Thymus (tissue), 14 donors: ENCODE results near the gene DIMT1. TPM values are rescaled to one million over a fixed set of nuclear protein-coding genes. Genes with fewer than 3 reads are reported as not detected.

Source experiments
- DNase-seq, 9 donors: peaks; one replicate each; pipeline ENCODE4 v3.0.0-alpha.2; 2013; ENCODE audit warnings: low spot score in 9 of 9, low read depth in 6 of 9, missing footprints in 1 of 9
- H3K27ac ChIP-seq, 2 donors: one replicate each; pipeline ENCODE4 v1.5.1; 2013; ENCODE audit warnings: control low read depth in 1 of 2, low read depth in 1 of 2, low read length in 1 of 2, mild to moderate bottlenecking in 1 of 2, moderate library complexity in 1 of 2
- H3K27me3 ChIP-seq, 2 donors: one replicate each; pipeline ENCODE4 v1.5.1; 2013; ENCODE audit warnings: low read length in 1 of 2; ENCODE audit not compliant: control insufficient read depth in 2 of 2, insufficient read depth in 1 of 2
- H3K36me3 ChIP-seq, 2 donors: one replicate each; pipeline ENCODE4 v1.5.1; 2013; ENCODE audit warnings: low read length in 1 of 2, mild to moderate bottlenecking in 1 of 2, moderate library complexity in 1 of 2; ENCODE audit not compliant: control insufficient read depth in 2 of 2, insufficient read depth in 2 of 2
- H3K4me1 ChIP-seq, 2 donors: one replicate each; pipeline ENCODE4 v1.5.1; 2013; ENCODE audit warnings: low read length in 2 of 2; ENCODE audit not compliant: control insufficient read depth in 2 of 2, insufficient read depth in 2 of 2
- H3K4me3 ChIP-seq, 2 donors: one replicate each; pipeline ENCODE4 v1.5.1; 2013; ENCODE audit warnings: low read length in 2 of 2, control low read depth in 1 of 2, mild to moderate bottlenecking in 1 of 2
- H3K9me3 ChIP-seq, 2 donors: one replicate each; pipeline ENCODE4 v1.5.1; 2013; ENCODE audit warnings: low read length in 1 of 2, mild to moderate bottlenecking in 1 of 2; ENCODE audit not compliant: control insufficient read depth in 2 of 2, insufficient read depth in 1 of 2
- WGBS: extraction: QIAGEN DNeasy Blood & Tissue Kit; methylation state at CpG from one replicate; pipeline ENCODE4 v1.1.7; 2013; 5-methylcytosine and 5-hydroxymethylcytosine counted together
- long read RNA-seq, 10 donors: transcript quantifications; one replicate each; lab custom pipeline, GENCODE V29; 2026
- polyA plus RNA-seq: library from polyadenylated mRNA; stranded (reverse); fragments of 200-250 nt; gene quantifications from one replicate; pipeline ENCODE4 v1.2.3, GENCODE V29; 2013
- total RNA-seq: library from RNA; stranded (reverse); fragments of 120-200 nt; gene quantifications from one replicate; pipeline ENCODE4 v1.2.4, GENCODE V29; 2013
- donor health status: healthy.

Gene DIMT1
- total RNA-seq: 17.1 TPM
- 25.1 TPM for polyA plus RNA-seq
- long read RNA-seq, donor 1, partial matches to known transcripts: 0 of 2 reads
- long read RNA-seq, donor 1, other reads (novel, unspliced or antisense): 0 of 2 reads
- long read RNA-seq, donor 2: 0 reads
- long read RNA-seq, donor 3, transcript DIMT1-201 (12 exons, 2,859 nt): major isoform, 19 of 22 reads
- long read RNA-seq, donor 3, partial matches to known transcripts: 0 of 22 reads
- long read RNA-seq, donor 3, other reads (novel, unspliced or antisense): 0 of 22 reads
- long read RNA-seq, donor 4, partial matches to known transcripts: 0 of 2 reads
- long read RNA-seq, donor 4, other reads (novel, unspliced or antisense): 0 of 2 reads
- long read RNA-seq, donor 5, transcript DIMT1-201 (12 exons, 2,859 nt): major isoform, 23 of 24 reads
- long read RNA-seq, donor 5, partial matches to known transcripts: 0 of 24 reads
- long read RNA-seq, donor 5, other reads (novel, unspliced or antisense): 0 of 24 reads
- long read RNA-seq, donor 6, transcript DIMT1-201 (12 exons, 2,859 nt): major isoform, 8 of 114 reads
- long read RNA-seq, donor 6, partial matches to known transcripts: 82 of 114 reads
- long read RNA-seq, donor 6, other reads (novel, unspliced or antisense): 23 of 114 reads
- long read RNA-seq, donor 7, transcript DIMT1-201 (12 exons, 2,859 nt): major isoform, 9 of 13 reads
- long read RNA-seq, donor 7, partial matches to known transcripts: 0 of 13 reads
- long read RNA-seq, donor 7, other reads (novel, unspliced or antisense): 0 of 13 reads
- long read RNA-seq, donor 8, transcript DIMT1-201 (12 exons, 2,859 nt): major isoform, 5 of 5 reads
- long read RNA-seq, donor 8, partial matches to known transcripts: 0 of 5 reads
- long read RNA-seq, donor 8, other reads (novel, unspliced or antisense): 0 of 5 reads
- long read RNA-seq, donor 9, partial matches to known transcripts: 0 of 4 reads
- long read RNA-seq, donor 9, other reads (novel, unspliced or antisense): 0 of 4 reads
- long read RNA-seq, donor 10, transcript DIMT1-201 (12 exons, 2,859 nt): major isoform, 9 of 117 reads
- long read RNA-seq, donor 10, partial matches to known transcripts: 91 of 117 reads
- long read RNA-seq, donor 10, other reads (novel, unspliced or antisense): 17 of 117 reads

DNA sequence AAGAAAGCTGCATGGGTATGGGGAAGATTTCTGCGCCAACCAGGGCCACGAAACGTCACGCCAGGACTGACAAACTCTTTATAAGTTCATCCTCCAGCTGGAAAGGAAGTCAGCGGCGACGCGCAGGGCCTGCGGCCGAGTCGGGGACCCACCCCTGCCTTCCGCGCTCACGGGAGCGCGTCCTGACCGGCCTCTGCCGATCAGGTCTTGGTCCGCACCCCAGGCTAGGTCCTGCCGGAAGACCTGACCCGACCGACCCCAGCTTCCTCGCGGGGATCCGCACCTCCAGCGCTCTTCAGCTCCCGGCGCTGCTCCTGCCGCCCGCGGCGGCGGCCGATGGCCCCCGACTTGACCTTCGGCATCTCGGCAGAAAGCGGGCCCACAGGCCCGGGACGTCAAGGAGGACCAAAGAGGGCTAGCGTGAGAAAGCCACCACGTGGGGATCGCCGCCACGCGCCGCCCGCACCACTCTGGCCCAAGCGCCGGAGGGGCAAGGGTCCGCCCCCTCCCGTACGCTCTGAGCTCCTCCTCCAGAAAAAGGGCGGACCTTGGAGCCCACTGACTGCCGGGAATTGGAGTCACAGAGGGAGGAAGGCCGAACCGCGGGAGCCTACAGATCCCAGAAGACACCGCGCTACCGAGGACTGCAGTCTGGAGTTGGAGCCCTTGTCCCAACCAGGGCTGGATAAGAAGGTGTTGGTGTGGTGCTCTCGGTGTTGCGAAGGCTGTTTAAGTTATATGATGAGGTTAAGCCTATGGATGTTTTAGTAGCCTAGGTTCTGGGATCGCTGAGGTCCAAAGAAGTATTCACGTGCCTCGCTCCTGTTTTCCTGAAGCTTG, at the start of gene DIMT1:
DIMT1 (minus strand) TSS at position 495 of the 840 bp plus-strand sequence; CDS start at position 362, 133 bp downstream.
- Histone ChIP-seq H3K4me1 (no peaks in the 10 kb centered on the region), H3K27ac (peak within 1 kb of the TSS; percentile 78 to 93), H3K9me3 (no peaks in the 10 kb centered on the region), H3K27me3 (no peaks in the 10 kb centered on the region), H3K4me3 (peak within 1 kb of the TSS; percentile 93 to 97), H3K36me3 (peaks cover 4 to 11% of the 10 kb centered on the region in 2 donors)
- peak; percentile 86 to 97 (median 93) for DNase-seq
- WGBS: under 1% methylated on average over 66 of the region's 66 CpGs

DNA sequence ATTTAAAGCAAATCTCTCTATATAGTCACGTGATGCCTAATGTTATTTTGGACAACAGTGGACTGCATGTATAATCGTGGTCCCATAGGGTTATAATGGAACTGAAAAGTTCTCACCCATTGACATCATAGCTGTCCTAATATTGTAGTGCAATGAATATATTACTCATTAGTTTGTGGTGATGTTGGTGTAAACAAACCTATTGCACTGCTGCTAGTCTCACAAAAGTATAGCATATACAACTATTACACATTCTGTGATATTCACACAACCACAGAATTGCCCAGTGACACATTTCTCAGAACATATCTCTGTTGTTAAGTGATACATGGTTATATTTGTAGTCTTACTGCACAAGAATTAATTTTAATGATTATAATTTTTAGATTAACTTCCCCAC, 46.6 kb upstream of the DIMT1 start:
- 97% methylated on average over 2 of the region's 2 CpGs for WGBS
- DNase-seq: no peak

DNA sequence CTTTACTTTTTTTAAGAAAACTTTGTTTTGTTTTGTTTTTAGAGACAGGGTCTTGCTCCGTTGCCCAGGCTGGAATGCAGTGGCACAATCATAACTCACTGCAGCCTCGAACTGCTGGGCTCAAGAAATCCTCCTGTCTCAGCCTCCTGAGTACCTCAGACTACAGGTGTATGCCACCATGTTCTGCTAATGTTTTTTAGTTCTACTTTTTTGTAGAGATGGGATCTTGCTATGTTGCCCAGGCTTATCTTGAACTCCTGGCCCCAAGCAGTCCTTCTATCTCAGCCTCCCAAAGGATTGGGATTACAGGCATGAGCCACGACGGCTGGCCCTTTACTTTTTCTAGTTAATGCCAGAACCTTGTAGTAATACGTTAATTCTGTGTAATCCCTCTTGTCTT, 44.8 kb upstream of the DIMT1 start:
- Histone ChIP-seq H3K4me1 (no peaks in the 10 kb centered on the region), H3K4me3 (no peak overlapping the region), H3K9me3 (no peaks in the 10 kb centered on the region), H3K27me3 (no peaks in the 10 kb centered on the region), H3K27ac (no peak overlapping the region), H3K36me3 (peaks cover 7 to 13% of the 10 kb centered on the region in 2 donors)
- DNase-seq: no peak
- 98% methylated on average over 5 of the region's 5 CpGs for WGBS

More for the DNA sequence above, 46.6 kb upstream of the DIMT1 start:
- Histone ChIP-seq H3K4me1 (no peaks in the 10 kb centered on the region), H3K27me3 (no peaks in the 10 kb centered on the region), H3K27ac (no peak overlapping the region), H3K36me3 (peaks cover 7 to 13% of the 10 kb centered on the region in 2 donors), H3K4me3 (no peak overlapping the region), H3K9me3 (no peaks in the 10 kb centered on the region)

DNA sequence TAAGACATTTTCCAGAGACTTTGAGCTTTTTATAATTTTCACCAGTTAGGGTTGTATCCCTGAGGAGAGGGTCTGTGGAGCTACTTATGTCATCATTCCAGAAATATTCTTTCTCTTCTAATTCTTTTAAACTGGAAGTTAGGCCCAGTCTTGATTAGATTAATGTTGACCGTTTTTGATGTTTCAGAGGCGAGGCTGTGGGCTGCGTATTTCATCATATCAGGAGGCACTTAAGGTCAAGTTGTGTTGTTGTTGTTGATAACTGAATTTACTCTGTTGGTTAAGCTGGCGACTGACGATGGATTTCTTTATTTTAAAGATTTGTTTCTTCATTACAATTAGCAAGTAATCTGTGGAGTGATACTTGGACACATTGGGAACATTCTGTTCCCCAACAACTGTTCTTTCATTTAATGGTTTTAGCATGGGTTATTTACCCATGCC, 28.9 kb upstream of the DIMT1 start:
- Histone ChIP-seq H3K27me3 (no peaks in the 10 kb centered on the region), H3K9me3 (no peaks in the 10 kb centered on the region), H3K27ac (no peak overlapping the region), H3K4me3 (no peak overlapping the region), H3K36me3 (no peaks in the 10 kb centered on the region), H3K4me1 (no peaks in the 10 kb centered on the region)
- 94% methylated on average over 5 of the region's 5 CpGs for WGBS
- DNase-seq: no peak

DNA sequence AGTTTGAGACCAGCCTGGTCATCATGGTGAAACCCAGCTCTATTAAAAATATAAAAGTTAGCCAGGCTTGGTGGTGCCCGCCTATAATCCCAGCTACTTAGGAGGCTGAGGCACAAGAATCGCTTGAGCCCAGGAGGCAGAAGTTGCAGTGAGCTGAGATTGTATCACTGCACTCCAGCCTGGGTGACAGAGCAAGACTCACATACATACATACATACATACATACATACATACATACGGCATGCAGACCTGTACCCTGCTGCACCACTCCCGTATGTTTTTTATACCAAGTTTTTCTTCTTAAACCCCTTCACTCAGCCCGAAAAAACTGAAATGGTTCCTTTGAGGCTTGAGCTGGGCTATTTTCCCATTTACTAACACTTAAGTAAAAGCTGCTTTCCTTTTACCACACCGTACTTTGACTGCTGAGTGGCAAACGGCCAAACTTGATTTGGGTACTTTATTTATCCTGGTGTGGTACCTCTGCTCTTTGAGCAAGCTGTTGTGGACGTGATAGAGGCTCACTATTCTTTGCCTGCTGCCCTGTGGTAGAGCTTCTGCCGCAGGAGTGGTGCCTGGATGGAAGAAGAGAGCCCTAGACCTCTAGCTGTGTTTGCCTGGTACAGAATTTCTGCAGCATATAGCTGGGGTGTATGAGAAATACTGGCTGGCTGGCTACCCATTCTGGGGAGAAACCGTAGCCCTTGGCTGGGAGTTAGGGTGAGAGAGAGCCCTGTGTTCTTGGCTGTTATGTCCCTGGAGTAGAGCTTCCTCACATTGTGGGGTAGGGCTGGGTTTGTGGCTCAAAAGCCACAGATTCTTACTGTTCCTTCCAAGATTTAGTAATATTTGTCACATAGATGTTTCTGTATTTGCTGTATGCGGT, 28.3 kb upstream of the DIMT1 start:
- Histone ChIP-seq H3K27ac (no peak overlapping the region), H3K4me3 (no peak overlapping the region)
- no peak for DNase-seq

DNA sequence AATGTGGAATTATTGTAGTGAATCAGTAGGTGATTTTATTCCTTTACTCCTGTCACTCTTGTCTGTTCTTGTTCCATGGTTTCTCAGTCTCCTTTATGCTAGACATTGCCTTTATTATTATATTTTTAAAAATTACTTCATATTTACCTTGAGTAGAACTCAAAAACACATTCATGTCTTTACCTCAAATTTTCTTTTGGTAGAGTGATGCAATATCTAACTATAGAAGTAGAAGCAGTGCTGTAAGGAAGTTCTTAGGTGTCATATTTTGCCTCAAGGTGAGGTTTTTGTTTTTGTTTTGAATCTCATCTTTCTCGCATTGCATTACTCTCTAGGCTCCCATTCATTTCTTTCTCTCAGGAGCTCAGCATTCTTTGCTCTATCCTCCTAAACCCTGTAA, 21.1 kb upstream of the DIMT1 start:
- 96% methylated on average over 1 of the region's 1 CpG for WGBS
- Histone ChIP-seq H3K4me3 (no peak overlapping the region), H3K36me3 (no peaks in the 10 kb centered on the region), H3K27ac (no peak overlapping the region), H3K4me1 (no peaks in the 10 kb centered on the region), H3K9me3 (no peaks in the 10 kb centered on the region), H3K27me3 (no peaks in the 10 kb centered on the region)
- DNase-seq: no peak

More for the DNA sequence above, 28.3 kb upstream of the DIMT1 start:
- WGBS: 94% methylated on average over 11 of the region's 11 CpGs
- no peaks in the 10 kb centered on the region for H3K36me3 ChIP-seq
- H3K9me3 ChIP-seq: no peaks in the 10 kb centered on the region
- no peaks in the 10 kb centered on the region for H3K4me1 ChIP-seq
- H3K27me3 ChIP-seq: no peaks in the 10 kb centered on the region

DNA sequence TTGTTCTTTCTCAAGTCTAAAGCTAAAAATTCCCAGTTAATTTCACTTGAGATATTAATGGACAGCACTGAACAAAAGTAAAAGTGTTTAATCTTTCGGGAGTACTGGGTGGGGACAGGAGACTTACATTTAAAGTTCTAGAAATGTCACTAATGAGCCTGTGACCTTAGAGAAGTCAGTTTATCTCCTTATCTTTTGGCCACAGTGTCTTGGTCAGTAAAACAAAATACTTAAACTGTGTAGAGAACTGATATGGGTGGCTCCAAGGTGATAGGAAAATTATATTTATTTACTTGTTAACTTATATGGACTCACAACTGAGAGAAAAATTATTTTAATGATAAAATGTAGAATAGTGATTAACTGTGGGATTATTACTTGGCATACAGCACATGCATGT, 17.7 kb upstream of the DIMT1 start:
- Histone ChIP-seq H3K4me3 (no peak overlapping the region), H3K9me3 (no peaks in the 10 kb centered on the region), H3K36me3 (no peaks in the 10 kb centered on the region), H3K27ac (no peak overlapping the region), H3K27me3 (no peaks in the 10 kb centered on the region), H3K4me1 (no peaks in the 10 kb centered on the region)
- 96% methylated on average over 1 of the region's 1 CpG for WGBS
- no peak for DNase-seq

DNA sequence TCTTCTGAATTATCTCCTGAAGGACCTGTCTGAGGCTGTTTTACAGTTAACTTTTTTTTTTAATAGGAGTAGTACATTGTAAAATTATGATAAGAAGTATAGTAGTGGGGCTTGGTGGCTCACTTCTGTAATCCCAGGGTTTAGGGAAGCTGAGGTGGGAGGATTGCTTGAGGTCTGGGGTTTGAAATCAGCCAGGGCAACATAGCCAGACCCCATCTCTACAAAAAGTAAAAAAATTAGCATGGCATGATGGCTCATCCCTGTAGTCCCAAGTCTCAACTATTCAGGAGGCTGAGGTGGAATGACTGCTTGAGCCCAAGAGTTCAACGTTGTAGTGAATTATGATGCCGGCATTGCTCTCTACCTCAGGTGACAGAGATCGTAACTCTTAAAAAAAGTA, 15.9 kb upstream of the DIMT1 start:
- Histone ChIP-seq H3K36me3 (no peaks in the 10 kb centered on the region), H3K4me3 (no peak overlapping the region), H3K9me3 (no peaks in the 10 kb centered on the region), H3K27ac (no peak overlapping the region), H3K27me3 (no peaks in the 10 kb centered on the region), H3K4me1 (no peaks in the 10 kb centered on the region)
- no peak for DNase-seq
- 98% methylated on average over 3 of the region's 3 CpGs for WGBS
